IPS-18c (cell line): Measurements from ENCODE around the gene PLEKHA6.
"Not testable (repeated sequence)": the region's sequence is repeated elsewhere in the genome, so short reads cannot be mapped to it uniquely, and the experiment has no call there.

Experiments used
- H3K4me3 ChIP-seq: 2 replicates; pipeline ENCODE4 v1.7.0; 2013; ENCODE audit warnings: low read depth, mild to moderate bottlenecking, low read length, moderate library complexity; ENCODE audit not compliant: insufficient read depth
- H3K9me3 ChIP-seq: one replicate; pipeline ENCODE4 v1.6.1; 2013; ENCODE audit warnings: mild to moderate bottlenecking, low read length, moderate library complexity; ENCODE audit not compliant: control insufficient read depth, insufficient read depth

PLEKHA6 gene

DNA sequence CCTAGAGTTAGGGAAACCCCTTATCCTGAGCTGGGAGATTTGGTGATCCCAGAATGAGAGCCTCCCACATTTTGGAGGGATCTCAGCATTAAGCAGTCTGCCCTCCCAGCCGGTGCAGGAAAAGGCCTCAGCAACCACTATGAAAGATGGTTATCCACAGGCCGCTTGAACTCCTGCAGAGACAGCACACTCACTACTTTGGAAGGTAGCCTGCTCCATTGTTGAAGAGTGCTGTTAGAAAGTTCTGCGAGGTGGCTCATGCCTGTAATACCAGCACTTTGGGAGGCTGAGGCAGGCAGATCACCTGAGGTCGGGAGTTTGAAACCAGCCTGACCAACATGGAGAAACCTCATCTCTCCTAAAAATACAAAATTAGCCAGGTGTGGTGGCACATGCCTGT lies 48.8 kb downstream of the PLEKHA6 start:
- H3K4me3 ChIP-seq, H3K9me3 ChIP-seq: not testable (repeated sequence)

DNA sequence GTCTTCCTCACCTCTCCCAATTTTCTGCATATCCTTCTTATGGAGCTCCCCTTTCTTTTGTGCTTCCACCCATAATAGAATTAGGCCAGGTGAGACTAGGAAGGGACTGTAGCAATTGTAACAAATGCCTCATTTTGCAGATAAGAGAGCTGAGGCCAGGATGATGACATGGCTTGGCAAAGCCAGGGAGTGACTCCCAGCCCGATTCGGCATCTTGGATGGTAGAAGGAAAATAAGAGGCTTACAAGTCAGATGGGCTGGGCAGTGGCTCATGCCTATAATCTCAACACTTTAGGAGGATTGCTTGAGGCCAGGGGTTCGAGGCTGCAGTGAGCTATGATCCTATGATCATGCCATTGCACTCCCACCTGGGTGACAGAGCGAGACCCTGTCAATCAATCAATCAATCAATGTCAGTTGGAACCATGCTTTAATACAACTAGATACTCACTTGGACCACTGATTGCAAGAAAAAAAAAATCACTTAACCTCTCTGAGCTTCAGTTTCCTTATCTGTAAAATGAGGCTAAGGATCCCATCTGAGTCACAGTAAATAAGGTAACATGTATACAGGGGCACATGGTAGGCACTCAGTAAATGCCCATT lies 51.6 kb downstream of the PLEKHA6 start:
- Histone ChIP-seq H3K9me3 (no peaks in the 10 kb centered on the region), H3K4me3 (no peak overlapping the region)

DNA sequence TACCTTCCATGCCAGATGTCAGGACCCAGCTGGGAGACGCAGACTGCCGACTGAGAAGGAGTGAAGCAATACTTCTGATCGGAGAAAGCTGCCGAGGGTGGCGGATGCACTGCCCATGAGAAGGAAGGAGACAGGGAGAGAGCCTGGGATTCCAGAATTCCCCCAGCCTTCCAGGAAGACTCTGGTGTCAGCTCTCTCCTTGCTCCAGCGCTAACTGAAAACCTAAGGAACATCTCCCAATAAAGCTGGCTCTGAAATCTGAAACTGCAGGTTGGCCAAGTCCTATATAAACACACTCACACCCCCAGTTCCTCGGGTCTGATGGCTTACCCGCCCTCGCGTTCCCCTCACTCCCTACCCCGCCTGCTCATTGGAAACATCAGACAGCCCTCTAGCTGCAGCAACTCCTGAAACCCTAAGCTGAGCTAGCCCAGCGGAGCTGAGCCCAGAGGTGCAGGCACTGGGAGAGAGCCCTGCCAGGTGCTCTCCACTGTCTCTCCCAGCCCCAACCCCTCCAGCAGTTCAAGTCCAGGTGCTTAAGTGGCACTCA lies 52.3 kb downstream of the PLEKHA6 start:
- Histone ChIP-seq H3K9me3 (no peaks in the 10 kb centered on the region), H3K4me3 (peak overlapping the region; percentile 2)

DNA sequence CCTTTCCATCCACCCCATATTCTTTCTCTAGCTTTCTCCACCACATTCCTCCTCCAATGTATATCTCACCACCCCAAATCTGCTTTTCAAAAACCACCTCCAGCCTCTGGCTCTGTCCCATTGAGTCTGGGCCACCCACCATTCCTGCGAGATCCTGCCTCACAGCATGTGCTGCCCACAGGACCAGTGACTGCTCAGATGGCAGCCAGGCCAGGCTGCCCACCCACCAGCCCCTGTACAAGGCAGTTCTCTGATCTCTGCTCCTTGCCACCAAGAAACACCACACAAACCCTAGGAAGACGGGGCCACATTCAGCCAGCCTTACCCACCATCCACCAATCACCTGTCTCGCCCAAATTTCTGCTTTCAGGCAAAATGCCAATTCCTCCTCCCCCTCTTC lies 53.7 kb downstream of the PLEKHA6 start:
- H3K4me3 ChIP-seq: no peak overlapping the region

DNA sequence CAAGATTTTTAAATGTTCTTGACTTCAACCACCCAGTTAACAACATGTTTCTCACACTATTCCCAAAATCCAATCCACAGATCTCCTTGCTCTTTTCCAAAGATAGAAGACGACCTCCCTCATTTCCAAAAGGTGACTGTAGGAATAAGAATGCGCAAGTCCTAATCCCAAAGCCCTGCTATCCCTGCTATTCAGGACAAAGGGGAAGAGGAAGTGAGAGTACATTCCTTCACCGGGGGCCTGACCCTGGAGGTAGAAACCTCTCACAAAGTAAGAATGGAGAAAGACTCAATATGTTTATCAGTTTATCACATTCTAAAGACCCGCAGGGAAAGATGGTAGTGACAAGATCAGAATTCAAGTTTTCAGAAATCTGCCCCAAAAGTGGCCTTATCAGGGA lies 55.7 kb downstream of the PLEKHA6 start:
- no peak overlapping the region for H3K4me3 ChIP-seq

More for the DNA sequence above, 53.7 kb downstream of the PLEKHA6 start:
- H3K9me3 ChIP-seq: no peaks in the 10 kb centered on the region

DNA sequence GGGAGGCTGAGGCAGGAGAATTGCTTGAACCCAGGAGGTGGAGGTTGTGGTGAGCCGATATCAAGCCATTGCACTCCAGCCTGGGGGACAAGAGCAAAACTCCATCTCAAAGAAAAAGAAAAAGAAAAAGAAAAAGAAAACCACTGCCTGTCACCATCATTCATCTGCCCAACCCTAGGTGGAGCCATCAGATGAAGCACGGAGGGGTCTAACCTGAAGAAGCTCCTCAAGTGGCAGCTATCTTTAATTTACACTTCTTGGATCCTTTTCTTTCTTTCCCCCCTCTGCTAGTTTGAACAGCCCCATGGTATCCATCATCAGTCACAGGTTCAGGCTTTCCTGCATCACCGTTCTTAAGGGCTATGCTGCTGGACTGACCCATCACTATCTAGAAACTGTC lies 57.0 kb downstream of the PLEKHA6 start:
- Histone ChIP-seq H3K4me3 (no peak overlapping the region), H3K9me3 (no peaks in the 10 kb centered on the region)

More for the DNA sequence above, 55.7 kb downstream of the PLEKHA6 start:
- no peaks in the 10 kb centered on the region for H3K9me3 ChIP-seq

DNA sequence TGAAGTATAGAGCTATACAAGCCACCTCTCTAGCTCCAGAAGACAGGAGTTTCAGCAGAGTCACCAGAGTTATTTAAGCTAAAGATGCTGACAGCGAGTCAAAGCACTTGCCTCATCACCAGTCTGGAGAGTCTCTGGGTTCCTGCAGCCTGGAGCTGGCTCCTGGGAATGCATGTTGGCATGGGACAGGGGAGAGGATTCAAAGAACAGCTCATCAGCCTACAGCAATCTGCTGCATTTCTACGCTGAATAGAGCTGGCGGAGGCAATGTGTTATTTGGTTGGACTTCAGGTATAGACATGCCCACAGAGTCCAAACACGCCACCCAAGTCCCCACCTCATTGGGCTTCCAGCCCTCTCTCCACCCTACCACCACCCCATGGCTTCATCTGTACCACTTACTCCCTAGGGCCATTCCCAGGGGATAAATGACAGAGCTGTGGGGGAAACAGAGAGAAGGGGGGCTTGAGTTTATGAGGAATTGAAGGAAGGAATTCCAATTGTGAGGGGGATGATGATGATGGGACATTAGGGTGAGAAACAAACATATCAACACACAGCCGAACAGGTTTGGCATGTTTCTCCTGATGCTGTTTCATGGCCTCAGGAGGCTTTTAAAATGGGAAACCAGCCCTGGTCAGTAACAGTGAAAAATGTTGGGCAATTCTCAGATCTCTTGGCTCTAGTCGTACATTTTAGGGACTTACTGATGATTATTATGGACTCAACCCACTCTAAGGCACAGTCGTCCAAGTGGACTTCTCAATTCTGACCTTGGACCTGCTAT lies 58.4 kb downstream of the PLEKHA6 start:
- H3K4me3 ChIP-seq: no peak overlapping the region
- H3K9me3 ChIP-seq: no peaks in the 10 kb centered on the region

DNA sequence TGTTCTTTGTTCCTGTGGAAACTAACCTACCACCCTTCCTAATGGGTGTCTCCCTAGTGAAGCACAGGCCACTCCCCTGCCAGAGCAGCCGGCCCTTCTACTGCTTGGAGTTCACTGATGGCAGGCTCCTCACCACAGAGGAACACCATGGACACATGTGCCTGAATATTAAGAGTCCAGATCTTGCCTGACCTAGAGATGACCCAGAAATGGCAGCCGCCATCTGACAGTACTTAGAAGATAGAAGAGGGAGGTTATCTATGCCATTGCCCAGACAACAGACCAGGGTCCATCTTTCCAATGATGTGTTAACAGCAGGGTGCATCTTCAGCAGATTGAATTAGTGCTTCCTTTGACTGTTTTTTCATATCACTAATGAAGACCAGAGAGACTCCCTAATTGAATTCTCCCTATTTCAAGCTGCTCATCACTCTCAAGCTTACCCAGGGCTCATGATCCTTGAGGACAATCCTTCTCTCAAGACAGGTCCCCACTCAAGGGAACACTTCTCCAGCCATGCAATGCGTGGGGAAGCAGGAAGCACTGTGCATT lies 59.8 kb downstream of the PLEKHA6 start:
- no peak overlapping the region for H3K4me3 ChIP-seq
- H3K9me3 ChIP-seq: no peaks in the 10 kb centered on the region

DNA sequence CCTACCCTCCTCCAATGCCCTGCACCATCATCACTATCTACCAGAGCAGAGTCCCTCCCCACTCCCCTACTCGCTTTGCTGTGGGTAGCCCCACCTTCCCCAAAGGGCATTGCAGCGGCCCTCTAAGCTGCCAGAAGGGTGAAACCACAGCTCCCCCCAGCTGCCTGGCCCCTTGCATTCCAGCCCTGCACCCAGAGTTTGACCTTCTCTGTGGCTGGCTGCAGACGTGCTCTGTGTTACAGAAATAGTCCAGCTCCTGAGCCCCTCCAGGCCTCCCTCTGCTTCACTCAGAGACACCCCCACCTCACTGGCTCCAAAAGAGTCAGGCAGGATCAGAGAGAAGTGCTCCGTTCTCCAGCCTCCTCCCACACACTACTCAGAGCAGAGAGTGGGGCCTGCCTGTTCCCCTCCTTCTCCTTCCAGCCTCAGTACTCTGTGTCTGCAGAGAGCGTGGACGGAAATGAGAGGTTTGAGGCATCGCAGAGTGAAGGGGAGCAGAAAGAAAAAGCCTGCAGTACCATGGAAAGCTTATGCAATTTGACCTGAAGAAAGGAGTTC lies 63.2 kb downstream of the PLEKHA6 start:
- Histone ChIP-seq H3K4me3 (no peak overlapping the region), H3K9me3 (no peaks in the 10 kb centered on the region)

DNA sequence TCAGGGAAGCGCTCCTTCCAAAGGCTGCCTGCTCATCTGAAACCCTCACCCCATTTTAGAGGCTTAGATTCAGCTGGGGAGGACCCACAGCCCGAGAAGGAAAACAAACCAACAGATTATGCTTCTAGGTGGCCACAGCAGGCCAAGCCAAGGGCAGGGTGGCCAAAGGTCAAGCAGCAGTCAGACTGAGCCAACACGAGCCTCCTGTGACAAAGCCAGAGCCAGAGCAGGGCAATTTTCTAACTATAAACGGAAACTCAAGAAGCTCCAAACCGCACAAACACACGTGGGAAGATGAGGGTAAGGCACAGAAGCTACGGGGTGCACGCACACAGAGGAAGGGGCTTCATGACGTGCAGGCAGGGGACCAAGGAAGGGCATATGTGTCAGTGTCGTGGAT lies 64.1 kb downstream of the PLEKHA6 start:
- H3K9me3 ChIP-seq: no peaks in the 10 kb centered on the region
- H3K4me3 ChIP-seq: no peak overlapping the region

DNA sequence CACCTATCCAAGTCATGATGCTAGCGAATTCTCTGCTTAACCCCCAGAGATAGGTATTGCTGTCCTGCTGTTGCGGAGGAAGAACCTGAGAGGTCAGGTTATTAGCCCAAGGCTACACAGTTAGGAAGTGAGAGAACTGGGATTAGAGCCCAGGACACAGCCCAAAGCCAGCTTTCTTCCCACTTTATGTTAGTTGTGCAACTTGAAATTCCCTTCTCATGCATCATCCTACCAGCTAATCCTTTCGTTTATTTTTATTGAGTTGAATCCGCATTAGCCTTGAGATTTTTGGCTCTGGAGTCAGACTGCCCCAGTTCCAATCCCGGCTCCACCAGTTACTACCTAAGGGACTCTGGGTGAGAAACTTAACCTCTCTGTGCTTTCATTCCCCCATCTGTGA lies 65.4 kb downstream of the PLEKHA6 start:
- Histone ChIP-seq H3K4me3 (no peak overlapping the region), H3K9me3 (no peaks in the 10 kb centered on the region)

DNA sequence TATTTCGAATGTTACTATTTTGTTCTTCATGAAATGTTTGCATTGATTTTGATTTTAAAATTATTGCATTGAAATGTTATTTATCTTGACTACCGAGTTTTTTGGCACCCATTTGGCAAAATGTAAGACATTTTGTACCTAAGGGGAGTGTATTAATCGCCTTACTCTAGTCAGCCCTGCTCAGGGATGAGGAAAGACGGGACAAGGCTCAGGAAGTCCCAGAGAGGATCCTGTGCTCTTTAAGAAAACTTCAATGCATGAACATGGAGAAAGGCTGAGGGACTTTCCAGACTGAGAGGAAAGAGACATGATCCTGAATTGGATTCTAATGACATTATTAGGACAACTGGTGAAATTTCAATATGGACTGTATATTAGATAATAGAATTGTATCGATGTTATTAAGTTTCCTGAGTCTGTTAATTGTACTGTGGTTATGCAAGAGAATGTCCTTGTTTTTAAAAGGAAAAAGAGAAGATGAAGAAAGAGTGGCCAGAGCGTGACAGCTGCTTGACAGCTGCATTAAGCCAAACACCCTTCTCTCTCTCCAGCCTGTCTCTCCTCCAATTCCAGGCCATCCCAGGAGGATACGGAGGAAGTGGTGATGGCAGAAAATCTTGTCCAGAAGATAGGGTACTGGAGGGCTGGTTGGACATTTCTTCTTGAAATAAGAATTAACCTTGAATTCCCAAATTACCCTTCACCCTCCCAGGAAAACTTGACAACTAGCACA lies 66.0 kb downstream of the PLEKHA6 start:
- H3K9me3 ChIP-seq: no peaks in the 10 kb centered on the region
- H3K4me3 ChIP-seq: no peak overlapping the region

DNA sequence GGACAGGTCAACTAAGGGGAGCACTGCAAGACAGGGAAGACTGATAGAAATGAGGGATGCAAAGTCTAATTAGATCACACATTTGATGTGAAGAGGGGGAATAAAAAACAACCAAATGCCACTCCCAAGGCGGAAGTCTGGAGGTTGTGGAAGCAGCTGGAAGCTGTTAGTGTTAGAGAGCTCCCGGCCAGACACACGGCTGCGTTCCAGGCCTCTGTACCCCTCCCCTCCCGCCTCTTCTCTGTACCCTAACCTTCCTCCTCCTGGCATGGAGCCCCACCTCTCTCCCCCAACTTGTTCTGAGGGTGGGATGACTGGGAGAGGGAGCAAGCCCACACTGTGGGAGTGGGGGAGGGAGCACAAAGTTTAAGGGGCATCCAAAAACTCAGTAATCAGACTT lies 67.0 kb downstream of the PLEKHA6 start:
- Histone ChIP-seq H3K4me3 (no peak overlapping the region), H3K9me3 (no peaks in the 10 kb centered on the region)

DNA sequence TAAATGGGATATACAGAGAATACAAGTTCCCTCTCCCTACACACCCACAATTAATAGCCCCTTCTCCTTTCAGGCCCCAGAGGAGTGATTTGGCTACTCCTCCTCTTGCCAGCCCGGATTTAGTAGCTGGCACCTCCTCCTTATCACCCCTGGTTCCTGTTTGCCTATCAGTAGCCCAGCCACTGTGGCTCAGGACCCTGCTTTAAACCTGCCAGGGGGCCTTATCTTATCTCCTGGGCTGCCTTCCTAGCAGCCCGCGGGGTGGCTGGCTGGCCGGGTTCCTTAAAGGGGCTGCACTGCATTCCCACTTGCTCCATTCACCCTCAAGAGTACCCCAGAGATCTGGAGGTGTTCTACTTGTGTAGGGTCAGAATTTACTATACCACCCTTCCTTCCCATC lies 70.4 kb downstream of the PLEKHA6 start:
- no peaks in the 10 kb centered on the region for H3K9me3 ChIP-seq

DNA sequence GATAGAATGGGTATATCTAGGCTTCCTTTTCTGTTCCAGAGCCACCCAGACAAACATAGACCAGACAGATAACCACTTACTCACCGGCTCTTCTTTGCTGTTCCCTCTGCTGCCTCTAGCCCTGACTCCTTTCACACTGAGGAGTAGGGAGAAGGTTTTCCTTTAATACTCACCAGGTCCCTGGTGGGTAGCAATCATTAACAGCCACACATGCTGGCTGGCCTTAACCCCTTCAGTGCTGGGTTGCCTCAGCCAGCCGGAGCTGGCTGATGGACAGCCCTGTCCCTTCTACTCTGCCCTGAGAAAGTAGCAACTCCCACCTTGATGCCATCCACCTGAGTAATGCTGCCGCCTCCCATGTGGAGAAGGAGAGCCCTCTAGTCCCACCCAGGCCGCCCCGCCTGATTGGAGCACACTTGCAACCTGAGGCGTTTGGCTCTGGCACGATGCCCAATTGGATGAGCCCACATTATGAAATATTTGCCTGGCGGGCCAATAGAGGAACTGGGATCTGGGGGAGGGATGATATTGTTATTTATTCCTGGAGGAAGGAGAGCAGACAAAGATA lies 71.6 kb downstream of the PLEKHA6 start:
- no peak overlapping the region for H3K4me3 ChIP-seq
- H3K9me3 ChIP-seq: no peaks in the 10 kb centered on the region

More for the DNA sequence above, 70.4 kb downstream of the PLEKHA6 start:
- H3K4me3 ChIP-seq: no peak overlapping the region

DNA sequence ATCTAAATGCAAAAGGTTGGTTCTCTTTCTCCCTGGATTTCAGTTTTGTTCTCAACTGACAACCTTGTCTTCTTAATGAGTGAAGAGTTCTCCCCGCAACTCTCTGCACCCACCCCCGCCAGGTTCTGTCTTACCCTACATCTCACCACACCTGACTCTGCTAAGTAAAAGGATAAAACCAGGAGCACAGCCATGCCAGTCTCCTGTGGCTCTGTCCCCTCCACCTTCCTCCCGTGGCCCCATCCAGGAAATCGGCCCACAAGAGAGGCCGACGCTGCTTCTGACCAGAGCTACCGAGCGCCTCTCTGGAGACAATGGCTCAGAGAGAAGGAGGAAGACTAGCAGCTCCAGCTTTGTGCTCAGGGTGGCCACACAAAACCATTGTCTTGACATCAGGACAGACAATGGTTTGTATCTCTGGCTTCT lies 72.2 kb downstream of the PLEKHA6 start:
- H3K9me3 ChIP-seq: no peaks in the 10 kb centered on the region
- peak overlapping the region; percentile 21; the same call in 1 of the 2 replicates for H3K4me3 ChIP-seq

DNA sequence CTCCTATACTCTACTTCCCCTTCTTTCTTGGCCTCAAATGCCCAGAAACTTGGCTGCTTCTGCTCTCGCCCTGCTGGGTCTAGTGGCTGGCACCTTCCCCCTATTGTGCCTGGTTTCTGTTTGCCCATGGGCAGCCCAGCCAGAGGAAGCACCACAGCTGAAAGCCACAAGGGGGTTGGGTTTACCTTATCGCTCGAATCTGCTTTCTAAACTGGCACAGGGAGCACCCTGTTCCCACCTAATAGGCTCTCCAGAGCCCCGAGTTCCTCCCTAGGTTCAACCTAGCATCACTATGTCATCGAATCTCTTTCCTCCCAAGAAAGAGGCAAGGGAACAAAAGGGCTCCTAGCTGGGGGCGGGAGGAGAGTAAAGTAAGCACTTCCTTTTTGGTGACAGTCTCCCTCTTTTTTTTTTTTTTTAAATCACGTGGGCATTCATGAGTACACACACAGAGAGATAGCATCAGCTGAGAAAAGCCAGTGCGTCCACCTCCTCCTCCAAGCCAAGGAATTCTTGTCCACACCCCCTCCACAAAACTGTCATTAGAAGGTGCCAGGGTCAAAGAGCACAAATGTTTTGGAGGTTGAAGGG lies 72.8 kb downstream of the PLEKHA6 start:
- H3K9me3 ChIP-seq: no peaks in the 10 kb centered on the region
- H3K4me3 ChIP-seq: no peak overlapping the region
